ENCODE data around the gene PIK3R2.

Gene PIK3R2

DNA sequence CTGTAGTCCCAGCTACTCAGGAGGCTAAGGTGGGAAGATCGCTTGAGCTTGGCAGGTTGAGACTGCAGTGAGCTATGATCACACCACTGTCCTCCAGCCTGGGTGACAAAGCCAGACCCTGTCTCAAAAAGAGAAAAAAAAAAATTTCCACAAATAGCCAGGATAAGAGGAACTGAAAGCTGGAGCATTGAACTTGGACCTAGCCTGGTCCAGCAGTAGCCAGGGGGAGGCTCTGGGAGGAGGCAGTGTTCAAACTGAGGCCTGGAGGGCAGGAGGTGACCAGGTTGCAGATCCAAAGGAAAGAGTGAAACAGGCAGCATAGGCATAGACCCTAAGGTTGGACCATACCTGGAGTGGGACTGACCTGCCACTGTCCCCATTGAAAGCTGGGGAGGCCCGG lies 26.9 kb upstream of the PIK3R2 start:
- DNase-seq, result no peak

DNA sequence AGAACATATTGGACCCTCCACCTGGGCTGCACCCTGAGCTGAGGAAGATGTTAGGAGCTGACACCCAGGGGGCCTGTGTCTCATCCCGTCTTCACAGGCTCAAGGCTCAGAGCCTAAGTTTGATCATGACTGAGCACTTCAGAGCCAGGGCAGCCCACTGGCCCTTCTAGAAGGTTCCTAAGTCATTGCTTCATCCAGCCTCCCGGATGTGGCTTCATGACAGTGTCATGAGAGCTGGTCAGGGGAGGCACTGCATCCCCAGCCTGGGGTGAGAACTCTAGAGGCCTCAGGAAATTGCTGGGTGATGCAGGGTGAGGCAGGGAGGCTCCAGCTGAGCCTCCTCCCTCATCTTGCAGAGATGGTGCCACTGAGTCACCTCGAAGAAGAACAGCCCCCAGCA lies 24.9 kb upstream of the PIK3R2 start:
- DNase-seq, result no peak

DNA sequence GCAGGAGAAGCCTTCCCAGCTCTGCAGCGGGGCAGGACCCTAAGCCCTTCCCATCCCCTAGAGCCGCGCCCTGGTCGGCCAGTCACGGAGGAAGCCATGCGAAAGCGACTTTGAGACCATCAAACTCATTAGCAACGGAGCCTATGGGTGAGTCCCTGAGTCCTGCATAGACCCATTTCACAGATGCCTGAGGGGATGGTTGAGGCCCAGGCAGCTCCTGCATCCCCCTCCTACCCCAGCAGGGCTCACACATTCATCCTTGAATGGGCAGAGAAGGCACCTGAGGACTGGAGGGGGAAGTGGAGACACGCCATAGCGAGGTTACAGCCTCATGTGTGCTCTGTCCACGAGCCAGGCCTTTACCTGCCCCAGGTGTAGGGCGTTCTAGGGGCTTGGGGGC lies 24.2 kb upstream of the PIK3R2 start:
- no peak for DNase-seq

DNA sequence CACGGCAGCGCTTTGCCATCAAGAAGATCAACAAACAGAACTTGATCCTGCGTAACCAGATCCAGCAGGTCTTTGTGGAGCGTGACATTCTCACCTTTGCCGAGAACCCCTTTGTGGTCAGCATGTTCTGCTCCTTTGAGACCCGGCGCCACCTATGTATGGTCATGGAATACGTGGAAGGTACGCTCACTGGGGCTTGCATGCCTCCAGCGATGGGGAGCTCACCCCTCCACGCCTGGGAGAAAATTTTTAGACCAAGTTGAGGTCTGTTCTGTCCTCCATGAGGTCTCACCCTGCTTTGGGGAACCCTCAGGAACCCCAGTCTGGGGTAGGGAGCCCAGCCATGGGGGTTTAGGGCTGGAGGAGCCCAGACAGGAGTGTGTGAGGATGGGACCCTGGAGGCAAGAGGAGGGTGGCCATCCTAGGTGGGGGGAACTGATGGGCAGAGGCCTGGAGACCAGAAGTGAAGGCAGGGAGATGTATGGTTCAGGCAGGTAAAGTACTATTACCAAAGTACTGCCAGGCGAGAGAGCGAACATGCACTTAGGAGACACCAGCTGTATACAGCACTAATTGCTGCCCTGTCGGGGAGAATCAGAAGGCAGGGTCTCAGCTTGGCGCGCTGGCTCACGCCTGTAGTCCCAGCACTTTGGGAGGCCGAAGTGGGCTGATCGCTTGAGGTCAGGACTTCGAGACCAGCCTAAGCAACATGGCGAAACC lies 22.3 kb upstream of the PIK3R2 start:
- DNase-seq, result no peak

DNA sequence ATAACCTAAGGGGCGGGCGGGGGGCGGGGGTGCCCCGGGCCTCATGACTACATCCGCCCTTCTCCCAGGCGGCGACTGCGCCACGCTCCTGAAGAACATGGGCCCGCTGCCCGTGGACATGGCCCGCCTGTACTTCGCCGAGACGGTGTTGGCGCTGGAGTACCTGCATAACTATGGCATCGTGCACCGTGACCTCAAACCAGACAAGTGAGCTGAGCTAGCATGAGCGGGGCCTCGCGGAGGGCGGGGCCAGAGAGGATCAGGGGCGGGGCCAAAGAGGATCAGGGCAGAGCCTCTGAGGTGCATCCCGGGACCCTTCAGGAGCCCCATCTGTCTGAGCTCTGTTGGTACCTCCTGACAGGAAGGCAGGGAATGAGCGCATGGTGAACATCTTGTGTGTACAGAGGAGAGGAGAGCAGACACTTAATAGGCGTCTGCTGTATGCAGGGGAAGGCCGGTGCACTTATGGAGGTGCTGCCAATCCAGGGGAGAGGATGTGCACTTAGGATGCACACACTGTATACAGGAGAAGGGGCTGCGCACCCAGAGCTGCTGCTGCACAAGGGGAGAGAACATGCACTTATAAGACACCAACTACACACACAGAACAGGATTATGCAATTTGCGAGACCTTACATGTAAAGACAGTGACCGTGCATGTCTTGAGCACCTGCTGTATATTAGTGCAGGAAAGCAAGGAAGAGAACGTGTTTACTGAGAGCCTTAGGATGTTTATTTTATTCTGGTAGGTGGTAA lies 20.9 kb upstream of the PIK3R2 start:
- DNase-seq, result no peak

DNA sequence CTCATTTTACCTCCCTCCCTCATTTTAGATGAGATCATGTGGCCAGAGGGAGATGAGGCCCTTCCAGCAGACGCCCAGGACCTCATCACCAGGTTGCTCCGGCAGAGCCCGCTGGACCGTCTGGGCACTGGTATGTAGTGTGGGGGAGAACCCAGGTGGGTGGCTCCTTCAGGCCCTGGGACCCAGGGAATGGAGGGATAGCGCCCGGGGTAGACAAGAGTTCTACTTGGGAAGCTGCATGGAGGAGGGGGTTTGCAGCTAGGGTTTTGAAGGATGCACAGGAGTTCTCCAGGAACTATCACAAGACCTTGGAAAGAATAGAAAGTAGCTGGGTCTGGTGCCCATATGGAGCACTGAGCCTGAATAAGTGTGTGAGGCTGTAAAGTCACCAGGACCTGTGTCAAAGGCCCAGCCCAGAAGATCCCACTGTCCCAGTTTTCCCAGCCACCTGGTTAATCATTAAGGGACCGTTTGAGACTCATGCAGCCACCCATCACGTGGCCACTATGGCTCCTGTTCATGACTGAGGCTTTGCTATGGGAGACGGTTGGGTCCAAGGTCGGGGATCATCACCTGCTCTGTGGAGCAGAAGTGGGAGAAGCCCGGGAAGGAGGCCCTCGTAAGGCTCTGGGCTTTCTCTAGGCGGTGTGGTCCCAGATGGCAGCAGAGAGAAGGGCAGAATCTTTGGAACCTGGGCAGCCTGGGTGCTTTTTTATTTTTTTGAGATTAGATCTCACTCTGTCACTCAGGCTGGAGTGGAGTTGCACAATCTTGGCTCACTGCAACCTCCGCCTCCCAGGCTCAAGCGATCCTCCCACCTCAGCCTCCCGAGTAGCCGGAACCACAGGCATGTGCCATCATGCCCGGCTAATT lies 17.0 kb upstream of the PIK3R2 start:
- no peak for DNase-seq

DNA sequence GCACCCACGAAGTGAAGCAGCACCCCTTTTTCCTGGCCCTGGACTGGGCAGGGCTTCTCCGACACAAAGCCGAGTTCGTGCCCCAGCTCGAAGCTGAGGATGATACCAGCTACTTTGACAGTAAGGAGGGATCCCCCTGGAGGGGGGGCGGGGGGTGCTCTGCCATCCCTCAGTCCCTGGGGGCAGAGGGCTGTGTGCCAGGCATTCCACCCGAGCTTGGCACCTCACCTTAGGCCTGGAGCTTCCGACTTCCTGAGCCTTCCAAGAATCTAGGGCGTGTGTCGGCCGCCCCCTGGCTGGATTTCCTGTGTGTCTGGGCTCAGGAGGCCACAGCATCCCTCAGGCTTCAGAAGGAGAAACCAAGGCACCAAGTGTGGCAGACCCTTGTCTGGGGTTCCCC lies 15.7 kb upstream of the PIK3R2 start:
- DNase-seq, result no peak

DNA sequence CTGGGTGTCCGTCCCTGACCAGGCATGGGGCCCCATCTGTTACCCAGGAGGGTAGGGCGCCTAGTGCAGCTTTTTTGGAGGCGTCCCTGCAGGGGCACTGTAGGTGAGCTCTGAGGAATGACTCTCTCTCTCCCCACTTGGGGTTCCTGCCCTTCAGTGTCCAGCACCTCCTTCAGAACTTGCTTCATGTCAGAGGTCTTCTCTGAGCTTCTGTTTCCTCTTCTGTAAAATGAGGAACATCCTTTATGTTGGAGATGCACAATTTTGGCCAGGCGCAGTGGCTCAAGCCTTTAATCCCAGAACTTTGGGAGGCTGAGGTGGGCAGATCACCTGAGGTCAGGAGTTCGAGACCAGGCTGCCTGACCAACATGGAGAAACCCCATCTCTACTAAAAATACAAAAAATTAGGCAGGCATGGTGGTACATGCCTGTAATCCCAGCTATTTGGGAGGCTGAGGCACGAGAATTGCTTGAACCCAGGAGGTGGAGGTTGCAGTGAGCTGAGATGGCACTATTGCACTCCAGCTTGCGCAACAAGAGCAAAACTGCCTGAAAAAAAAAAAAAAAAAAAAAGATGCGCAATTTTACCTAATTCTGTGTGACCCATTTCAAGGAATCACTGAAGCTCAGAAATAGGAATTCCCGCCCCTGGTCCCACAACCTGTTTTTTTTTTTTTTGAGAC lies 15.2 kb upstream of the PIK3R2 start:
- no peak for DNase-seq

DNA sequence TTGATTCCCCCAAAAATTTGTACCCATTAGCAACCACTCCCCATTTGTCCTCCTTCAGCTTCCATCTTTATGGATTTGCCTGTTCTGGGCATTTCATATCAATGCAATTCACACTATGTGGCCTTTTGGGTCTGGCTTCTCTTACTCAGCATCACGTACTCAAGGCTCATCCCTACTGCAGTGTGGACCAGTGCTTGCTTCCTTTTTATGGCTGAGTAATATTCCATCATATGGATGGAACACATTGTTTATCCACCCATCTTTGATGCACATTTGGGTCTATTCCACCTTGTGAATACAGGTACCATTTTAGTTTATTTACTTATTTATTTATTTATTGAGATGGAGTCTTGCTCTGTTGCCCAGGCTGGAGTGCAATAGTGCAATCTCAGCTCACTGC lies 12.5 kb upstream of the PIK3R2 start:
- no peak for DNase-seq

DNA sequence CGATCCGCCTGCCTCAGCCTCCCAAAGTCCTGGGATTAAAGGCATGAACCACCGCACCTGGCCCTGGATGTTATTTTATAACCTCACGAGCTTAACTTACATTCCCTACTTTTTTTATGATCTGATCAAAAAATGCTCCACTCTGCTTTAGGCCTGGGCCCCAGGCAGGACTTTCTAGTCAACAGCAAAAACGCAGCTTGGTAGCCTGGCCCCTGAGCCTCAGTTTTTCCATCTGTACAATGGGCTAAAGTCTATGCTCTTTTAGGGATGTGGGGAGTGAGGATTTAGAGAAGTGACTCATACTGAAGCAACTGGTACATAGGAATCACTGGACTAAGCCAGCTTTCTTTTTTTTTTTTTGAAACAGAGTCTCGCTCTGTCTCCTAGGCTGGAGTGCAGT lies 11.9 kb upstream of the PIK3R2 start:
- DNase-seq, result no peak

DNA sequence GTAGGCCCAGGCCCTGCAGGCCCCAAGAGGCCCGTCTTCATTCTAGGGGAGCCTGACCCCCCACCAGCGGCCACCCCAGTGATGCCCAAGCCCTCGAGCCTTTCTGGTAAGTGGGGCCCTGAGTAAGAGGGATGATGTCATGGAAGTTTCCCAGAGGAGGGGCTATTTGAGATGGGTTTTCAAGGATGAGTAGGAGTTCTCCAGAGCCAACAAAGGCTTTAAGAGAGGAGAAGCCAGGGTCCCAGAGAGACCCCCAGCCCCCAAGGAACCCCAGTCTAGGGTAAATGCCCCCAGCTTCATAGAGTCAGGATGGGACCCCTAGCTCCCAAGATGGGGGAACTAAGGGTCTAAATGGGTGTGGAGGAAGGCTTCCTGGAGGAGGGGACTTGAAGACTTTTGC lies 9.1 kb upstream of the PIK3R2 start:
- no peak for DNase-seq

DNA sequence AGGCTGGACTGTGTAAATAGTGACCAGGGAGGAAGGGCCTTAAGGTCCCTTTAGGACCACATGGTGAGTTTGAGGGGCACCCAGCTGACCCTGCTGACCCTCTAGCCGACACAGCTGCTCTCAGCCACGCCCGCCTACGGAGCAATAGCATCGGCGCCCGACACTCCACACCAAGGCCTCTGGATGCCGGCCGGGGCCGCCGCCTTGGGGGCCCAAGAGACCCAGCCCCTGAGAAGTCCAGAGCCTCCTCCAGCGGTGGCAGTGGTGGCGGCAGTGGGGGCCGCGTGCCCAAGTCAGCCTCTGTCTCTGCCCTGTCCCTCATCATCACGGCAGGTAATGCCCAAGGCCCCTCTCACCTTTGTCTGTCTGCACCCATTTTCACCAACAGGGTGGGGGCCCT lies 8.6 kb upstream of the PIK3R2 start:
- DNase-seq, result no peak

DNA sequence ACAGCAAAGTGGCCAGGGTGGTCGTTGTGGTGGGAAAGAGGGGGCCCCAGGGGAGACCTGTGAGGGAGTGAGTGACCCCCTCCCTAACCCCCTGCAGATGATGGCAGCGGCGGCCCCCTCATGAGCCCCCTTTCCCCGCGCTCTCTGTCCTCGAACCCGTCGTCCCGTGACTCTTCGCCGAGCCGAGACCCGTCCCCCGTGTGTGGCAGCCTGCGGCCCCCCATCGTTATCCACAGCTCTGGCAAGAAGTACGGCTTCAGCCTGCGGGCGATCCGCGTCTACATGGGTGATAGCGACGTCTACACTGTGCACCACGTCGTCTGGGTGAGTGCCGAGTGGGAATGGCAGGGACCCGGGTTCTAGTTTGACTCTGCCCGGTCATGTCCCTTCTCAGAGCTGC lies 8.1 kb upstream of the PIK3R2 start:
- no peak for DNase-seq

DNA sequence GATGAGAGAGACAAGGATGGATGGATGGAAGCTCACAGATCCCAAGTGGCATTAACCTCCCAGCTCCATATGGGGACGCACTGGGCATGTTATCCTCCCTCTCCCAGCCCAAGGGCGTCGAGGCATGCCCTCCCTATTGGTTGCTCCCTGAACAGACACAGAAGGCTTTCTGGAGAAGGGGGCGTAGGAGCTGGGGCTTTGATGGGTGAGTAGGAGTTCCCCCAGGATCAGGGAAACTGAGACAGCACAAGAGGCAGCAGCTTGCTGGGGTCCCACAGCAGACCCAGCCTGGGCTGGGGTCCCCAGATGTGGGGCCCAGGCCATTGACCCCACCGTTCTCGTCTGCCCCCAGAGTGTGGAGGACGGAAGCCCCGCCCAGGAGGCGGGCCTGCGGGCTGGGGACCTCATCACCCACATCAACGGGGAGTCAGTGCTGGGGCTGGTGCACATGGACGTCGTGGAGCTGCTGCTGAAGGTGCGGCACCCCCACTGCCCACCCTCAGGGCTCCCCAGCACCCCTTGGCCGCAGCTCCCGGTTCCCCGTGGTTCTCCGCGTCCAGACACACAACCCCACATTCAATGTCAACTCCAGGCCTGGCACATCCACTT lies 7.5 kb upstream of the PIK3R2 start:
- no peak for DNase-seq

DNA sequence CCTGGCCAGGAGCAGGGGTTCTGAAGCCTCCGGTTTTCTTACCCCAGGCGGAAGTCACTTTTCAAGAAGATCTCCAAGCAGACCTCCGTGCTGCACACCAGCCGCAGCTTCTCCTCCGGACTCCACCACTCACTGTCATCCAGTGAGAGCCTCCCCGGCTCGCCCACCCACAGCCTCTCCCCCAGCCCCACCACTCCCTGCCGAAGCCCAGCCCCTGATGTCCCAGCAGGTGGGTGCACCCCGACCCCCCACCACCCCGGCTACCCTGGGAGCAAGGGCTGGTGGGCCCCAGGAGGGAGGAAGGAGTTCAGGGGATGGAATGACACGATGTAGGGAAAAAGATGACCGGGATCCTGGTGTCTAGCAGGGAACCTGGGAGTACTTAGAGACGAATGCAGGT lies 5.6 kb upstream of the PIK3R2 start:
- DNase-seq, result no peak

DNA sequence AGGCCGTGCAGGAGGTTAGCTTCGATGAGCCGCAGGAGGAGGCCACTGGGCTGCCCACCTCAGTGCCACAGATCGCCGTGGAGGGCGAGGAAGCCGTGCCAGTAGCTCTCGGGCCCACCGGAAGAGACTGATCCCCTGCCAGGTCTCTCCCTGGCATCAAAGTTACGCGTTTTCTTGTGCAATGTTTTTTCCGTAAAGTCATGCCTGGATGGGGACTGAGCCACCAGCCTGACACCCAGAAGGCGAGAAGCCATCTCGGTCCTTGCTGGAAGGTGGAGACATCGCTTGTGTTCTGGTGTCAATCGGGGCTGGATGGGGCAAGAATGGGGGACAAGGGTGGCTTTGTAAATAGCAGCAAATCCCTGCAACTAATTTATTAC lies 3.4 kb upstream of the PIK3R2 start:
- no peak for DNase-seq

DNA sequence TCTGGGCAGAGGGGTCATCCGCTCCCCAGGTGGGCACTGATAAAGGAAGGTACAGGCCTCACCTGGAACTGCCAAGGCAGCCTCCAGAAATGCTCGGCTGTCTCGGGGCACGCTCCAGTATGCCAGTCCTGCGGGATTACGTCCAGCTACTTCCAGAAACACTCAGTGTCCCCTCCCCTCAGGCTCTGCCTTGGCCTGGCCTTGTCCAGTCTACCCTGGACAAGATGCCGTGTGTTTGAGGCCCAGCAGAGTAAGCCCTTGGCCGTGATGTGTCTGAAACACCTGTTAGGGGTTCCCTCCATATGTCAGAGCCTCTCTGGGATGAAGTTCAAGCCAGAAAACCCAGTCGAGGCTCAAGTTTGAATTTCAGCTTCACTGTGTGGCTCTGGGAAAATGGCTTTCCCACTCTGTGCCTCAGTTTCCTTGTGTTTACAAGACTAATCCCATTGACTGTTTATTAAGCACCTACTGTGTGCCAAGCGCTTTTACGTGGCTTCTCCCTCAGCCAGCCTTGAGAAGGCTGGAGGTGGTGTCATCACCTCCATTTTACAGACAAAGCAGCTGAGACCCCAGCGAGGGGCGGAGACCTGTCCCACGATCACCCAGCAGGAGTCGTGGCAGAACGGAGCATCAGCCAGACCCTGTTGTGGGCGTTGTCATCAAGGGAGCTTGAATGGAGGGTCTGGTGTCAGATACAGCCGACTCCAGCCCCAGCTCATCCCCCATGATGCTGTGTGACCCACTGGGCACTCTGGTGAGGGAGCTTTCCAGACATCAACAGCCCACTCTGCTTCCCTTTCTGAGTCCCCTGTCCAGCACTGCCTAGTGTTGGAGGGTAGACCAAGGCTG lies 2.0 kb upstream of the PIK3R2 start:
- no peak for DNase-seq

DNA sequence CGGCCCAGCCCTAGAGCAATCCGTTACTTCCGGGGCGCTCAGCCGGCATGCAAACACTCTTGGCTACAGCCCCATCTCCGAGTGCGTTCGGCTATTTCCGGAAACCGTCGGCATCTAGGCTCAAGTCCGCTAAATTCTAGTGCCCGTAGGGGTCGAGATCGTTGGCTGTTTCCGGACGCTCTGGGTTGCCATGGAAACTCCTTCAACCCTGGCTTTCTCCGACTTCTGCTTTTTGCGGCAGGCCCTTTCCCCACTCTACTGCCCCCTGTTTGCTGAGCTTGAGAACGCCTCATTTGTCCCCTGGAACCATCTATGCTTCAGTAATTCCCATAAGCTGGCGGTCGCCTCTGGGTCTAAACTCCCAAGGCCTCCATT lies 534 bp upstream of the PIK3R2 start:
- DNase-seq, result peak; percentile 98

DNA sequence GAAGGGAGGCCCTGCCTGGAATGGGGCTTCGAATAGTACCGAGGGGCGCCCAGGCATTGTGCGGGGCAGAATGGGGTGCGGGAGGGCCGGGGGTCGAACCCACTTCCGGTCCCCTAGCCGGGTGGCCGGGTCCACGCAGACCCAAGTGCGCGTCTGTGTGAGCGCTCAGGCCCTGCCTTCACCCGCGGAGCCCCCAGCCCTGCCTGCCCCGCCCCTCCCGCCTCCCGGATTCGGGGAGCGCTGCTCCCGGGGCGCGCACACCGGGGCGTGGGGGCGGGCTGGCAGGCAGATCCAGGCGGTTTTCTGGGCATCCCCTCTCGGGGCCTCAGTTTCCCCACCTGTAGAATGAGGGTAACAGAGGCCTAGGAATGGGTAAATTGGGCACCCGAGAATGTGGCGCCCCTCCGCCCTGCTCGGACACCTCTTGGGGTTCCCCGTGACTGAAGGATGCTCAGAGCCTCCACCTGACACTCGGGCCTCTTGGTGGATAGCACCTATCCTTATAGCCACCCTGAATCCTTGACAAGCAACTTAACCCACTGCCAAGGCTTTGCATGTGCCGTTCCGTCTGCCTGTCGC lies 682 bp downstream of the PIK3R2 start:
- DNase-seq, result no peak

DNA sequence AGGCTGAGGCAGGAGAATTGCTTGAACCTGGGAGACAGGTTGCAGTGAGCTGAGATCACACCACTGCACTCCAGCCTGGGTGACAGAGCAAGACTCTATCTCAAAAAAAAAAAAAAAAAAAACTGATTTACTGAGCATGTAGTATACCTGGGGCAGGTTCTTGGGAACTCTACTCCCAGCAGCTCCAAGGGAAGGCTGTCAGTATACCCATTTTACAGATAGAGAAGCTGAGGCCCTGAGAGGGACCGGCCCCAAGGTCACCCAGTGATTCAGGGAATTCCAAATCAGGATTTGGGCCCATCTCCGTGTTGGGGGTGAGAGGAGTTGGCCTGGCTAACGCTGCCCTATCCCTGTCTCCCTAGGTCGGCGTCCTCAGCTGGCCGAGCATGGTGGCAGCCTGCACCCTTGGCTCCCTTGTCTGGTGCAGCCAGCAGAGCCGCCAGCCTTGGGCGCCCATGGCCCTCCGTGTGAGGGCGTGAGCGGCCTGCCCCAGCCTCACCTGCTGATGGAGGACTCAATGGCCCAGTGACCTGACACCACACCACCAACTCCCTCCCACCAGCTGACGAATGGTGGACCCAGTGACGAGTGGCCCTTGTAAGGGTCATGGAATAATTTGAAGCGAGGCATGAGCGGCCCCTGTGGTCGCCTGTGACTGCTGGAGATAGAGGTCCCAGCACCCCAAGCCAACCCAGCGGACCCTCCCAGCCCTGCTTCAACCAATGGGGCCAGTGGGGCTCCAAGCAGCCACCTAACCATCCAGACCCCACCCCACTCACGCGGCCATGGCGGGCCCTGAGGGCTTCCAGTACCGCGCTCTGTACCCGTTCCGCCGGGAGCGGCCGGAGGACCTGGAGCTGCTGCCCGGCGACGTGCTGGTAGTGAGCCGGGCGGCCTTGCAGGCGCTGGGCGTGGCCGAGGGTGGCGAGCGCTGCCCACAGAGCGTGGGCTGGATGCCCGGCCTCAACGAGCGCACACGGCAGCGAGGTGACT lies 2.4 kb downstream of the PIK3R2 start:
- no peak for DNase-seq
